ENCODE data around the gene USP10. TPM values are rescaled to one million over a fixed set of nuclear protein-coding genes. Genes with fewer than 3 reads are reported as not detected.
A peak's percentile ranks its signal among the peaks of the same experiment; 100 is the strongest.

USP10 gene
- total RNA-seq, 4 donors from 2014 or later: 49.1 to 70.2 (median 60.0) TPM

- peak; percentile 80 for ATAC-seq
- Histone ChIP-seq H3K9me3 (no peaks in the 10 kb centered on the region), H3K27me3 (no peaks in the 10 kb centered on the region), H3K27ac (peak overlapping the region in 3 of 4 donors; percentile 27 to 62 (median 45)), H3K36me3 (no peaks in the 10 kb centered on the region), H3K4me3 (no peak overlapping the region), H3K4me1 (peaks cover 0 to 18% (median 0%) of the 10 kb centered on the region in 3 donors)
- TF ChIP-seq POLR2AphosphoS5 (IDR thresholded peaks at IDR 0.05) (no peak), CTCF (IDR thresholded peaks at IDR 0.05) (no peak), EP300 (IDR thresholded peaks at IDR 0.05) (no peak), POLR2A (IDR thresholded peaks at IDR 0.05) (no peak)
- 40 to 80% methylated on average over 2 to 4 of the region's 17 CpGs for WGBS, 2 donors (ENCODE audit: low coverage in 1 of 2)
These were observed 110.9 kb downstream of the USP10 start for GRCh38 chr16:84810518-84811273.

DNA sequence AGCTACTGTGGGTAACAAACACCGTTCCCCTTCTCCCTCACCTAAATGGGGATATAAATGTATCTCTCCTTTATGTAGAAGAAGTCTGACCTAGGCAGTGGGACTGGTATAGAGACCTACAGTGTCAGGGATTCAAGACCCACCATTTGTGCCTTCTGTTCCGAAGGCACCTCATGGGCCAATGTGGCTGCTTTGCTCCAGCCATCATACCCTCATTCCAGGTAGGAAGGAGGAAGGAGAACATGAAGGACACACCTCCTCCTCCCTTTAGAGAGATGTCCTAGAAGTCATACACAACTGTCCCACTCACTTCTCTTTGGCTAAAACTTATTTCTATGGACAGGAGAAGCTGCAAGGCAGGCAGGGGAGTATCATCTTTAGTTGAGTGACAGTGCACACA lies 111.7 kb downstream of the USP10 start:
- 100% methylated on average over 1 to 2 of the region's 2 CpGs for WGBS, 2 donors (ENCODE audit: low coverage in 1 of 2)
- TF ChIP-seq CTCF (IDR thresholded peaks at IDR 0.05) (no peak), EP300 (IDR thresholded peaks at IDR 0.05) (no peak), POLR2A (IDR thresholded peaks at IDR 0.05) (no peak), POLR2AphosphoS5 (IDR thresholded peaks at IDR 0.05) (no peak)
- H3K4me1 ChIP-seq: peaks cover 0 to 15% (median 0%) of the 10 kb centered on the region in 3 donors
- H3K9me3 ChIP-seq: no peaks in the 10 kb centered on the region
- H3K36me3 ChIP-seq: no peaks in the 10 kb centered on the region
- no peak overlapping the region for H3K4me3 ChIP-seq
- peak overlapping the region in 3 of 4 donors; percentile 27 to 47 (median 31) for H3K27ac ChIP-seq
- H3K27me3 ChIP-seq: no peaks in the 10 kb centered on the region
- no peak for ATAC-seq

- H3K27ac ChIP-seq: no peak overlapping the region
- 60 to 67% methylated on average over 3 of the region's 15 CpGs for WGBS, 2 donors (ENCODE audit: low coverage in 1 of 2)
- no peaks in the 10 kb centered on the region for H3K27me3 ChIP-seq
- no peaks in the 10 kb centered on the region for H3K36me3 ChIP-seq
- H3K9me3 ChIP-seq: no peaks in the 10 kb centered on the region
- H3K4me1 ChIP-seq: peaks cover 0 to 10% (median 0%) of the 10 kb centered on the region in 3 donors
- no peak for ATAC-seq
- no peak for TF ChIP-seq CTCF (IDR thresholded peaks at IDR 0.05)
- TF ChIP-seq POLR2A (IDR thresholded peaks at IDR 0.05): no peak
- TF ChIP-seq POLR2AphosphoS5 (IDR thresholded peaks at IDR 0.05): no peak
- TF ChIP-seq EP300 (IDR thresholded peaks at IDR 0.05): no peak
- no peak overlapping the region for H3K4me3 ChIP-seq
These were observed 113.5 kb downstream of the USP10 start for GRCh38 chr16:84813141-84813934.

GRCh38 chr16:84815462-84815861 lies 115.7 kb downstream of the USP10 start:
- Histone ChIP-seq H3K27ac (peak overlapping the region in 2 of 4 donors; percentile 4 to 53), H3K4me1 (peaks cover 0 to 21% (median 3%) of the 10 kb centered on the region in 3 donors), H3K4me3 (no peak overlapping the region), H3K9me3 (no peaks in the 10 kb centered on the region), H3K36me3 (no peaks in the 10 kb centered on the region), H3K27me3 (no peaks in the 10 kb centered on the region)
- TF ChIP-seq POLR2AphosphoS5 (IDR thresholded peaks at IDR 0.05) (no peak), CTCF (IDR thresholded peaks at IDR 0.05) (no peak), EP300 (IDR thresholded peaks at IDR 0.05) (no peak), POLR2A (IDR thresholded peaks at IDR 0.05) (no peak)
- no peak for ATAC-seq
- 61 to 67% methylated on average over 3 to 5 of the region's 7 CpGs for WGBS, 2 donors (ENCODE audit: low coverage in 1 of 2)
